Activated naive CD4-positive, alpha-beta T cell treated with anti-CD3 and anti-CD28 coated beads, Interleukin-2, amount 50 U/mL, for 16 hours (primary cell): Measurements from ENCODE around the gene ARHGEF2.
A peak's percentile ranks its signal among the peaks of the same experiment; 100 is the strongest.

Experiments used
- DNase-seq: peaks from one replicate; pipeline ENCODE4 v3.0.0-alpha.2; 2020

The ARHGEF2 gene

DNA sequence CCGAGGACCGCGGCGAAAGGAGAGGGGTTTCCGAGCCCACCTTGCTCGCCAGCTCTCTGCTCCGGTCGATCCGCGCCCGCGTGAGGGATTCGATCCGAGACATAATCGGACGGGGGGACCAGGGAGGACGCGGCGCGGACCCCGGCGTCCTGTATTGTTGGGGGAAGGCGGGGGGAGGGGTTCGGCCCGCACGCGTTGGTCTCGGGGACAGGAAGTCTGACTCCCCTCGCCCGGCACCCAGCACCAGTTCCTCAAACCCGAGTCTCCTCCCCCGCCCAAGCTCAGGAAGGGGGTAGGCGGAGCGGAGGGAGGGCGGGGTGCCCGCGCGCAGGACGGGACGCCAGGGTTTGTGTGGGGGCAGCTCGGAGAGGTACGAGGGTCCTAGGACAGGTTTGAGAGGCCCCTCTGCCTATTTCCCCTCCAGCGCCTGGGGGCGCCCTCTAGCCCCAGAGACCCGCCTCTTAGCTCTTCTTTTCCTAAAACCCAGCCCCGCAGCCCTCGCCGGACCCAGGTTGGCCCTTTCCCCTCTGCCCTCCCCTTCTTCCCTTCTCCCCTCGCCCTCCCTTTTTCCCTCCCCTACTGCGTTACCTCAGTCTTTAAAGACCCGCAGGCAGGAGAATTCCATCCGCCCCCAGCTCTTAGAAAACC, at the start of gene ARHGEF2:
TSS of gene ARHGEF2 (minus strand) at position 223 of the 648 bp plus-strand sequence. CDS start at position 103, 120 bp downstream.
- DNase-seq = peak; percentile 78

- DNase-seq = no peak
These were observed 48.2 kb upstream of the ARHGEF2 start for GRCh38 chr1:156026588-156026987.

GRCh38 chr1:156025876-156026275, 47.5 kb upstream of the ARHGEF2 start:
- DNase-seq = peak; percentile 18

GRCh38 chr1:156024801-156025200, 46.5 kb upstream of the ARHGEF2 start:
- DNase-seq = no peak

DNA sequence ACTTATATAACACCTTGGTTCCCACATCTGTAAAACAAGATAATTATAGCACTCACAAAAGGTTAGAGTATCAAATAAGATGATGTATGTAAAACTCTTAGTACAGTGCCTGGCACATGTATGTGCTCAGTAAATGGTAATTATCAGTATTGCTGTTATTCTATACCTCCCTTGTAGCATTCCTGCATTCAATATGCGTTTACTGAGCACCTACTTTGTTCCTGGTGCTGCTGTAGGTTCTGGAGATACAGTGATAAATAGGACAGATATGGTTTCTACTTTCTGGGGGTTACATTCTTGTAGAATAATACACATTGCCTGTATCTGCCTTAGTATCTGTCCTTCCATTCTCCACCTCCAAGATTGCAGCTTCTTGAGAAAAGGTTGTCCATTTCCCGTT, 43.6 kb upstream of the ARHGEF2 start:
- no peak for DNase-seq

GRCh38 chr1:156021093-156021428, 42.7 kb upstream of the ARHGEF2 start:
- no peak for DNase-seq

DNA sequence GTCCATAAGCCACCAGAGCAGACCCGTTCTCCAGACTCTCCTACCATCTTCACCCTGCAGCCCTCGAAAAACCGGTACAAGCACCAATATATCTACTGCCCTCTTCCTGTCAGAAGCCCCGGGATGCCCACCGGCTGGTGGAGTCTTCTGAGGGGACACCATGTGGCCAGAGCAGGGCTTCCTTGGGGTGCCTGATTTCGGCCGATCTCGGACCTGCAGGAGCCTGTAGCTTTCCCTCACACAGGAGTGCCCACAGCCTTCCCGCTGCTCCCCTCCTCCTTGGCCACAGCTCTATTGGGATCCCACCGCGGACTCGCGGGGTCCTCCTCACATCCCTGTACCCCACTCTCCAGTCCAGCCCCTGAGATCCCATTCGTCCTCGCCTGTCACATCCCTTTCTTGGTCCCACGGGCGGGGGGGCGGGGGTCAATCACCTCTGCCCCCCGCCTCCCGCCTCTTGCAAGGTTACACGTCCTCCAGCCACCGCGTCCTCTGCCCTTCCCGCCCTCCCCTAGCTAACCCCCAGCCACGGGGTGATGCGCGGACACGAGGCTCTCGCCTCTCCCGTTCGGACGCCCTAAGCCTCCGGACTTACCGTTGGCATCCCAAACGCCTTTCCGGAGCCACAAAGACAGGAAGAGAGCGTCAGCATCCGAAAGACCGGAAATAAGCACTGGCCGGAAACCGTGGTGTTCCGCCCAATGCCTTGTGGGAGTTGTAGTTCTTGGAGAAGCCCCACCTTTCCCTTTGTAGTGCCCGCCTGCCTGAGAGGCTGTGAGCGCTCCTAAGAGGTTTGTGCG, 42.1 kb upstream of the ARHGEF2 start, which contains the start of gene SSR2:
TSS of gene SSR2 (minus strand) at position 659 of the 800 bp plus-strand sequence. CDS start 784 bp downstream, outside the sequence.
- peak; percentile 82 for DNase-seq

DNA sequence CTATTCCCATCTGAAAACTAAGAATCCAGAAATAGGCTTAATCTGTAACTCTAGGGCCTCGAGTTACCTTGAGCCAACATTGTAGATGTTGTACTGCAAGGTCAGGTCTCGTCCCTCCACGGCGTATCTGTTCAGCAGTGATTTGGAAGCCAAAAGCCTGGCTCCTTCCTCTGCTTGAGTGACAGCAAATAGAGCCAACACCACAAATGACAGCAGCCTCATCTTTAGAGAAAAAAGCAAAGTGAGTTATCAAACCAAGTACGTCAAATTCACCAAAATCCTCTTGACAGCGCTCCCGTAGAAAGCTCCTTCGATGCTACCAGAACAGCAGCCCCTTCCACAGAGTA, 41.6 kb upstream of the ARHGEF2 start:
- no peak for DNase-seq

DNA sequence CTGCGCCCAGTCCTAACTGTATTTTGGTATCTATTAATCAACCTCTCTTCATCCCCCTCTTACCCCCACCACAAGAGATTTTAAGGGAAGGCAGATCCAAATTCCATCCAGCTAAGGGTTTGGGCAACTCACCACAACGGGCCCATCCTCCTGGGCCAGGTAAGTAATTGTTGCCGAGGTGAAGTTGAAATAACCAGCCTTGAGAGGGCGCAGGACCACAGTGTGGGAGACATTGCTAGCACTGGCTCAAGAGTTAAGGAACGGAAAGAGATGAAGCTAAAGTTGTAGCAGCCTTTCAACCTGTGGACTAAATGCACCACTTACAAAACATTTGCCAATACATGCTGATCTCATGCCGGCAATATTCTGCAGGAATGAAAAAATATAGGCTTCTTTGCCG, 36.5 kb upstream of the ARHGEF2 start:
- no peak for DNase-seq

DNA sequence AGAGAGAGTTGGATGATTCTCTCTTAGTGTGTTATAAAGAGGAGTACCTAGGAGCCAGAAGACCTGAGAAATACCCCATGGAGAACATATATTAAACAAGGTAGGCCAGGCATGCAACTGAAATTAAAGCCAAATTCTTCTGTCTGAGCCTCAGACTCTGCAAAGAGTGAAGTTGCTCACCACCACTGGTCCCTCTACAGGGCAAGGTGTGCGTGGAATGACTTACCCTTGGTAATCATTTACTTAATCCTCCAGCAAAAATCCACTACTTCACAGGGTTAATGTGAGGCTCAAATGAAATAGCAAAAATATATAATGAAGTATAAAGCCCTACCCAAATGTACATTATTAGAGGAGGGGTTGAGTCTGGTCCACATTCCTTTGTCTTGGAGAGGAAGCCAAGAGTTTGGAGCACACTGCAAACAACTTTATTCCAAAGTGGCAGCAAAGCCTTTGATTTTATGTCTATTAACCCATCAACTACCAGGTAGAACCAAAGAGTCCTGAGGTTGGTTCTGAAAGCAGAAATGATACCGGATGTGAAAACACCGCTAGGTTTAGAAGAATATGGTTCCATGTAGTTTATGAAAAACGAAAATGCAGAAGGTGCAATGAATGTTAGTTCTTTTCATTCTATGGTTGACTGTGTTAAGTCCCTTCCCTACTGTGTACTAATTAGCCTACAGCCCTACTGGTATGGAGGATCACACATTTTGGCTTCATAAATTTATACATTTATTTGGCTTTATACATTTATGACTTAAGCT, 33.9 kb upstream of the ARHGEF2 start:
- no peak for DNase-seq

DNA sequence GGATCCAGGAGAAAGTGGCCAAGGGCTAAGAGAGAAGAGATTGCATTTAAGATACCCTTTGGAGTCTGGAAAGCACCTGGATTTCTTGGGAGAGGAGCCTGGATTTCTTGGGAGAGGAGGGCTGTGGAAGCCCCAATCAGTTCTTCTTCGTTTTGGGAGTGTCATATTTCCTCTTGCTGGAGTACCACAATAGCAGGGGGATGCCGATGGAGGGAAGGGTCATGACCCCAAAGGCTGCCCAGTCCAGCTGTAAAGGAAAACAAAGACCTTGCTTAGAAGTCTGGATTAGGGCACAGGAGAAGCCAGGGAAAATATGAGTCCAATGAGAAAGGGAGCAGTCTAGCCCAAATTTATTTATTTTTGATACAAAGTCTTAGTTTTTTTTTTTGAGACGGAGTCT, 31.1 kb upstream of the ARHGEF2 start:
- DNase-seq = no peak

DNA sequence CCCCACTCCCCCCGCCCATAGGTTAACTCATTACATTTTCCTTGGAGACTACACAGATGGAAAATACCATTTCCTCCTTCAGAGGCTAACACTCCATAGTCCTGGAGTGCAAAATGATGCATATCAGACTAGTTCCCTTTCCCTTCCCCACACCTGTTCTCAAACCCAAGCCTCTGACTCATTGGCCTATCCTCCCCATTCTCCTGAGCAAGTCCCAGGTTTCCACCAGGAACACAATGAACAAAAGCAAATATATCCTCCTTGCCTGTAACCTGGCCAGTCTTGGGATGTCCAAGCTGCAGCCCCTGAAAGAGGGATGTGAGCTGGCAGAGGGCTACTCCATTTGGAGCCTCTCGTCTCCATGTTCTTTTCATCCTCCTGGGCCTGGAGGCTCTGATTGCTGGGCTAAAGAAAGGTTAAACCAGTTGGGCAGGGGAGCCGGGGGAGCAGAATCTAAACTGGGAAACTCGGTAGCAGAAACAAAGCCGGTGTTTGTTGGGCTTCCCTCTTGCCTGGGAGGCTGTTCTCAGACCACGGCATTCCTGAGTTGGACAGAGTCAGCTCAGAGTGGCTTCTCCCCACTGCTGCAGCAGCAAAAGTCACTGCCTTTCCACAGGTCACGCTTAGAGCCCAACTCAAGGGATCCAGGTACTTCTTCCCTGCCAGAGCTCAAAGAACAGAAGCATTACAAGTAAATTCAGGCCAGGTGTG, 28.5 kb upstream of the ARHGEF2 start:
- DNase-seq = no peak

- DNase-seq = no peak
These were observed 26.7 kb upstream of the ARHGEF2 start for GRCh38 chr1:156004843-156005584.

- no peak for DNase-seq
These were observed 25.5 kb upstream of the ARHGEF2 start for GRCh38 chr1:156003923-156004188.

- no peak for DNase-seq
These were observed 24.0 kb upstream of the ARHGEF2 start for GRCh38 chr1:156002188-156002911.

- no peak for DNase-seq
These were observed 23.4 kb upstream of the ARHGEF2 start for GRCh38 chr1:156001662-156002171.

GRCh38 chr1:156001021-156001661, 22.8 kb upstream of the ARHGEF2 start:
- no peak for DNase-seq

GRCh38 chr1:155999964-156000363, 21.6 kb upstream of the ARHGEF2 start:
- DNase-seq = no peak

- DNase-seq = no peak
These were observed 17.8 kb upstream of the ARHGEF2 start for GRCh38 chr1:155996166-155996565.

GRCh38 chr1:155993595-155993994, 15.2 kb upstream of the ARHGEF2 start:
- DNase-seq = no peak
